NB4 (cell line): Measurements from ENCODE around the gene YWHAE.
"Not testable (repeated sequence)": the region's sequence is repeated elsewhere in the genome, so short reads cannot be mapped to it uniquely, and the experiment has no call there.

Experiments used
- DNase-seq: peaks from one replicate; pipeline ENCODE4 v3.0.0; 2010; ENCODE audit warnings: low read depth
- H3K4me3 ChIP-seq: one replicate; pipeline ENCODE4 v1.5.1; 2011; ENCODE audit warnings: mild to moderate bottlenecking, low read depth, low read length, moderate library complexity
- CTCF ChIP-seq: IDR thresholded peaks from one replicate; pipeline ENCODE4 v1.5.1; 2012; ENCODE audit warnings: low read depth, low read length
- MAX ChIP-seq: IDR thresholded peaks from 2 replicates; pipeline ENCODE4 v1.6.1; 2011; ENCODE audit warnings: low read depth, low read length
- MYC ChIP-seq: IDR thresholded peaks from 2 replicates; pipeline ENCODE4 v1.6.1; 2011; ENCODE audit warnings: low read depth, low read length
- POLR2A ChIP-seq: IDR thresholded peaks from 2 replicates; pipeline ENCODE4 v1.6.1; 2011; ENCODE audit warnings: mild to moderate bottlenecking; ENCODE audit not compliant: insufficient read length; ENCODE audit errors: extremely low read depth

The YWHAE gene

DNA sequence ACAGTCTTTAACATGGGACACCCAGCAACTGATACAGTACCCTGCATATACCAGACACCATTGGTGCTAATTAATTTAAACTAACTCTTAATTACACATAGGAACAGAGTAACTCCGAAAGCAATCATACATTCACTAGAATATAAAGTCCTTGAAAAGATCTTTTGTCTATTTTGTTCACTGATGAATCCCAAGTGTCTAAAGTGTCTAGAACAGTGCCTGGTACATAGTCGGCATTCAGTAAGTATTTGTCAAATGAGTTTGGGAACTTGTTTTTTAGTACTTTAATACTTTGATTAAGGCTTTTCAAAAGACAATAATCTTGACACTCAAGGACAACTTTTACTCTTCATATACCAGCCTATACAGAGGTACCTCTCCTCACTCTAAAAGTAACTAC, 13.8 kb downstream of the YWHAE start:
- no peak for TF ChIP-seq POLR2A
- TF ChIP-seq MYC = no peak
- TF ChIP-seq MAX = no peak
- TF ChIP-seq CTCF = no peak
- H3K4me3 ChIP-seq = no peak overlapping the region
- no peak for DNase-seq

- no peak for TF ChIP-seq POLR2A
- no peak for TF ChIP-seq CTCF
- no peak for TF ChIP-seq MYC
- TF ChIP-seq MAX = no peak
- H3K4me3 ChIP-seq = no peak overlapping the region
- DNase-seq = no peak
These were observed 14.2 kb downstream of the YWHAE start for GRCh38 chr17:1385861-1386260.

- TF ChIP-seq POLR2A (no peak), MAX (no peak), MYC (no peak), CTCF (no peak)
- DNase-seq = no peak
- no peak overlapping the region for H3K4me3 ChIP-seq
These were observed 15.1 kb downstream of the YWHAE start for GRCh38 chr17:1384905-1385435.

- no peak overlapping the region for H3K4me3 ChIP-seq
- DNase-seq = no peak
- TF ChIP-seq POLR2A (no peak), CTCF (no peak), MYC (no peak), MAX (no peak)
These were observed 20.1 kb downstream of the YWHAE start for GRCh38 chr17:1379930-1380313.

GRCh38 chr17:1379208-1379929, 20.7 kb downstream of the YWHAE start:
- no peak for DNase-seq
- no peak for TF ChIP-seq MYC
- TF ChIP-seq POLR2A = no peak
- TF ChIP-seq MAX = no peak
- TF ChIP-seq CTCF = no peak
- no peak overlapping the region for H3K4me3 ChIP-seq

GRCh38 chr17:1378476-1378860, 21.6 kb downstream of the YWHAE start:
- DNase-seq = not testable (repeated sequence)

More at GRCh38 chr17:1378476-1378860, 21.6 kb downstream of the YWHAE start:
- H3K4me3 ChIP-seq = not testable (repeated sequence)
